Neutrophil (primary cell): ENCODE measurements around the gene ASPG.

Experiments used
- H3K27ac ChIP-seq: fragments of 200-600 bp; sonication (generic); 2 replicates; pipeline ENCODE4 v1.5.1; 2016; ENCODE audit warnings: mild to moderate bottlenecking, moderate library complexity
- H3K27me3 ChIP-seq: fragments of 200-600 bp; sonication (generic); 2 replicates; pipeline ENCODE4 v1.6.0; 2016; ENCODE audit warnings: mild to moderate bottlenecking
- H3K36me3 ChIP-seq: fragments of 200-600 bp; sonication (generic); 2 replicates; pipeline ENCODE4 v1.5.1; 2017
- H3K4me1 ChIP-seq, 2 experiments: fragments of 200-600 bp in 1 of 2; sonication (generic) in 1 of 2; 1 replicate in 1 of 2; 2 replicates in 1 of 2; pipeline versions ENCODE4 v1.5.1 to v1.6.1; 2013 to 2016; ENCODE audit warnings: low read depth in 1 of 2, low read length in 1 of 2, mild to moderate bottlenecking in 1 of 2, moderate library complexity in 1 of 2; ENCODE audit not compliant: control insufficient read depth in 1 of 2, insufficient read depth in 1 of 2
- H3K4me3 ChIP-seq, 2 experiments: fragments of 200-600 bp in 1 of 2; sonication (generic) in 1 of 2; 1 replicate in 1 of 2; 2 replicates in 1 of 2; pipeline ENCODE4 v1.5.1; 2013 to 2016; ENCODE audit warnings: low read depth in 1 of 2, low read length in 1 of 2, mild to moderate bottlenecking in 1 of 2, moderate library complexity in 1 of 2
- H3K9me3 ChIP-seq: fragments of 200-600 bp; sonication (generic); 2 replicates; pipeline ENCODE4 v1.5.1; 2016
- TF ChIP-seq, protein P1 (sequence below): fragments of 200-600 bp; sonication (generic); IDR thresholded peaks from 2 replicates; pipeline ENCODE4 v1.5.1; 2016; ENCODE audit warnings: antibody characterized with exemption

Gene ASPG

DNA sequence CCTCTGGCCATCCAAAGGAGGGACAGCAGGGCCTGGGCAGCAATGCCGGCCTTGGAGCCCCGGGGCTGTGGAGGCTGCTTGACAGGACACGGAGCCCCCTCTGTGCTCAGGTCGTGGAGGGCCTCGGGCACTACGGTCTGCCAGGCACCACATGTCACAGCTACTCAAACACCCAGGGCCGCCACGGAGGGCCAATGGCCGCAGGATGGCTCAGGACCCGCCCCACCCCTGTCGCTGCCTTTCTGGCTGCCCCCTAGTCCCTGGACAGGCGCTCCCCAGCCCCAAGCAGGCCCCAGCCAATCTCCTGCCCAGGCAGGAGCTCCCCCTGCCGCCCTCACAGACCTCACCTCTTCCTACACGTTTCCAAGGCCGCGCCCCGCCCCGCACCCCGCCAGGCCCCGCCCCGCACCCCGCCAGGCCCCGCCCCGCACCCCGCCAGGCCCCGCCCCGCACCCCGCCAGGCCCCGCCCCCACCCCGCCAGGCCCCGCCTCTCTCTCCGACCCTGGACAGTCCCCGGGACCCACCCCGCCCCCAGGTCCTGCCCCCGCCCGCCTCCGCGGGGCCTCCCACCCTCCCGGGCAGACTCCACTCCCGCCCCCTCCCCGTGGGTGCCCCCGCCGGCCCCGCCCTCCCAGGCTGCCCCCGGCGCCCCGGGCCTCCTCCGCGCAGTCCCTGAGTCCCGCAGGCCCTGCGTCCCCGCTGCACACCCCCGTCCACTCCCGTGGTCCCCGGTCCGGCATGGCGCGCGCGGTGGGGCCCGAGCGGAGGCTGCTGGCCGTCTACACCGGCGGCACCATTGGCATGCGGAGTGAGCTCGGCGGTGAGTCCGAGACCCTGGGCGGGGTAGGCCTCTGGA is at the start of gene ASPG:
TSS of gene ASPG (plus strand) at position 669 of the 857 bp plus-strand sequence. CDS start at position 740, 71 bp downstream.
- Histone ChIP-seq H3K4me1 (no peaks in the 10 kb centered on the region), H3K4me3 (no peak within 1 kb of the TSS), H3K9me3 (no peaks in the 10 kb centered on the region), H3K27me3 (peaks cover 55% of the 10 kb centered on the region), H3K36me3 (no peaks in the 10 kb centered on the region), H3K27ac (no peak within 1 kb of the TSS)
- TF ChIP-seq, protein P1, sequence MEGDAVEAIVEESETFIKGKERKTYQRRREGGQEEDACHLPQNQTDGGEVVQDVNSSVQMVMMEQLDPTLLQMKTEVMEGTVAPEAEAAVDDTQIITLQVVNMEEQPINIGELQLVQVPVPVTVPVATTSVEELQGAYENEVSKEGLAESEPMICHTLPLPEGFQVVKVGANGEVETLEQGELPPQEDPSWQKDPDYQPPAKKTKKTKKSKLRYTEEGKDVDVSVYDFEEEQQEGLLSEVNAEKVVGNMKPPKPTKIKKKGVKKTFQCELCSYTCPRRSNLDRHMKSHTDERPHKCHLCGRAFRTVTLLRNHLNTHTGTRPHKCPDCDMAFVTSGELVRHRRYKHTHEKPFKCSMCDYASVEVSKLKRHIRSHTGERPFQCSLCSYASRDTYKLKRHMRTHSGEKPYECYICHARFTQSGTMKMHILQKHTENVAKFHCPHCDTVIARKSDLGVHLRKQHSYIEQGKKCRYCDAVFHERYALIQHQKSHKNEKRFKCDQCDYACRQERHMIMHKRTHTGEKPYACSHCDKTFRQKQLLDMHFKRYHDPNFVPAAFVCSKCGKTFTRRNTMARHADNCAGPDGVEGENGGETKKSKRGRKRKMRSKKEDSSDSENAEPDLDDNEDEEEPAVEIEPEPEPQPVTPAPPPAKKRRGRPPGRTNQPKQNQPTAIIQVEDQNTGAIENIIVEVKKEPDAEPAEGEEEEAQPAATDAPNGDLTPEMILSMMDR: no peak

DNA sequence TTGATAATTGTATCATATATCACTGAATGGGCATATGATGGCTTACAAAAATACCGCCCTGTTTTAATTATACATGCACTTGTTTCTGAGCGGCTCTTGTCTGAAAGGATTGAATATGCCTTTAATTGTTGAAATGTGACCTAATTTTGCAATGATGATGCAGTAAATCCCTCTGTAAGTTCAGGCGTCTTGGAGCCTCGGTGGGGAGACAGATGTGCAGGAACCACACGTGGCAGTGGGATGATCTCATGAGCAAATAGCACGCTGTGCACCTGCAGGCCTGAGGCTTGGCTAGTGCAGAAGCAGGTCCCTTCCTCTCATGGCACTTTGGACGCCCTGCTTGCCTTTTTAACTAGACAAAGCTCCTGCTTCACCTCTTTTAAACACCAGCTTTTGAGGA is 49.3 kb upstream of the ASPG start:
- H3K27ac ChIP-seq: no peak overlapping the region
- no peak overlapping the region for H3K4me3 ChIP-seq
- peaks cover 6% of the 10 kb centered on the region for H3K27me3 ChIP-seq
- TF ChIP-seq, protein P1: no peak
- no peaks in the 10 kb centered on the region for H3K4me1 ChIP-seq
- H3K36me3 ChIP-seq: no peaks in the 10 kb centered on the region
- H3K9me3 ChIP-seq: no peaks in the 10 kb centered on the region

GRCh38 chr14:104037074-104037473 is 48.4 kb upstream of the ASPG start:
- Histone ChIP-seq H3K27ac (no peak overlapping the region), H3K9me3 (no peaks in the 10 kb centered on the region), H3K4me1 (no peaks in the 10 kb centered on the region), H3K4me3 (no peak overlapping the region), H3K27me3 (peaks cover 6% of the 10 kb centered on the region), H3K36me3 (no peaks in the 10 kb centered on the region)
- TF ChIP-seq, protein P1: no peak

GRCh38 chr14:104037903-104038302 is 47.6 kb upstream of the ASPG start:
- Histone ChIP-seq H3K4me1 (no peaks in the 10 kb centered on the region), H3K9me3 (no peaks in the 10 kb centered on the region), H3K27ac (no peak overlapping the region), H3K36me3 (no peaks in the 10 kb centered on the region), H3K4me3 (no peak overlapping the region), H3K27me3 (peaks cover 6% of the 10 kb centered on the region)
- TF ChIP-seq, protein P1: no peak

DNA sequence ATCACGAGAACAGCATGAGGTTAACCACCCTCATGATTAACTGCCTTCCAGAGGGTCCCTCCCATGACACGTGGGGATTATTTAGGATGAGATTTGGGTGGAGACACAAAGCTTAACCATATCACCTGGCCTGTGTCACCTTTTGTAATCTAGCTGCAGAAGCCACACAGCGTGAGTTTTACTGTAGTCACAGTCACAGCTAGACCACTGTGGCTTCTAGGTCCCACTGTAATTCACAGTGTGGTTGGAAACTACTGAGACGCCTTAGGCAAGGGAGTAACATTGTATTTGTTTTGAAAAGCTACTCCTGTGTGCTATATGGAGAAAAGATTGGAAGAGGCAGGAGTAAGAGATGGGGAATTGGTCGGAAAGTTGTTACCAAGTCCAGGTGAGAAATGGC is 46.3 kb upstream of the ASPG start:
- H3K9me3 ChIP-seq: no peaks in the 10 kb centered on the region

More for the DNA sequence above, 46.3 kb upstream of the ASPG start:
- H3K27ac ChIP-seq: no peak overlapping the region
- H3K36me3 ChIP-seq: no peaks in the 10 kb centered on the region
- no peaks in the 10 kb centered on the region for H3K4me1 ChIP-seq
- TF ChIP-seq, protein P1: no peak
- no peak overlapping the region for H3K4me3 ChIP-seq
- peaks cover 6% of the 10 kb centered on the region for H3K27me3 ChIP-seq
